Prostate gland (tissue), 2 donors: Measurements from ENCODE around the gene BTG1.

Experiments used
- POLR2A ChIP-seq: fragments of 450-650 bp; IDR thresholded peaks from one replicate; pipeline ENCODE4 v1.6.1; 2016; ENCODE audit warnings: antibody characterized with exemption, mild to moderate bottlenecking
- TF ChIP-seq, protein P1 (sequence below), 4 experiments: fragments of 200-600 bp in 2 of 4; fragments of 450-650 bp in 2 of 4; sonication (generic) in 2 of 4; IDR thresholded peaks; 1 replicate in 3 of 4; 2 replicates in 1 of 4; pipeline ENCODE4 v1.5.1; 2016 to 2019; ENCODE audit warnings: antibody characterized with exemption in 4 of 4, mild to moderate bottlenecking in 2 of 4, moderate library complexity in 2 of 4

DNA sequence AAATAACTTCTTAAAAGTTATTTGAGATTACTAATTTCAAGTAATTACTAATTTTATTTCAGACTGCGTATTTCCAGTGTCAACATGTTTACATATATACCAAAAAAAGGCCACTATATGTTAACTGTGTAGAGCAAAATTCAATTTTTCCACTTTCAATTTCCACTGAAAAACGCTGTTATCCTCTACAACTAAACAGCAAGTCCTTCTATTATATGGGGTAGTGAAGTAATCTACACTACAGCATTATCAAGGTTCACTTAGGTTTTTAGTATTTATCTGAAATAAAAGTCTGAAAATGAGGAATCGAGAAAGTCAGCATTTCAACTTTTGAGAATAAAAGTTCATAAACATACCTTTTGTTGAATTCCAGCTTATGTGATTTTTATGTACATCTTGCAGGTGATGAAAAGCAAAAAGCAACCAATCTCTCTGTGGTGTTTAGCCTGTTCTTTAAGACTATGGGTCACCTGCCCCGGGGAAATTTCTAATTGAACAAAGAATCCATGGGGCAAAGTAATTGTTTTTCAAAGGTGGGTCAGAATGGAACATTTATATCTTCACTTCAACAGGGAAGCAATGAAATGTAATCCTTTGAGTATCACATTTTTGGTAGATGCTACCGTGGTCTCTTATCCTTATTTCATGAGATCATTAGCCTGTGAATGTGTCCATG lies 3.3 kb downstream of the BTG1 start:
- TF ChIP-seq, protein P1, sequence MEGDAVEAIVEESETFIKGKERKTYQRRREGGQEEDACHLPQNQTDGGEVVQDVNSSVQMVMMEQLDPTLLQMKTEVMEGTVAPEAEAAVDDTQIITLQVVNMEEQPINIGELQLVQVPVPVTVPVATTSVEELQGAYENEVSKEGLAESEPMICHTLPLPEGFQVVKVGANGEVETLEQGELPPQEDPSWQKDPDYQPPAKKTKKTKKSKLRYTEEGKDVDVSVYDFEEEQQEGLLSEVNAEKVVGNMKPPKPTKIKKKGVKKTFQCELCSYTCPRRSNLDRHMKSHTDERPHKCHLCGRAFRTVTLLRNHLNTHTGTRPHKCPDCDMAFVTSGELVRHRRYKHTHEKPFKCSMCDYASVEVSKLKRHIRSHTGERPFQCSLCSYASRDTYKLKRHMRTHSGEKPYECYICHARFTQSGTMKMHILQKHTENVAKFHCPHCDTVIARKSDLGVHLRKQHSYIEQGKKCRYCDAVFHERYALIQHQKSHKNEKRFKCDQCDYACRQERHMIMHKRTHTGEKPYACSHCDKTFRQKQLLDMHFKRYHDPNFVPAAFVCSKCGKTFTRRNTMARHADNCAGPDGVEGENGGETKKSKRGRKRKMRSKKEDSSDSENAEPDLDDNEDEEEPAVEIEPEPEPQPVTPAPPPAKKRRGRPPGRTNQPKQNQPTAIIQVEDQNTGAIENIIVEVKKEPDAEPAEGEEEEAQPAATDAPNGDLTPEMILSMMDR (IDR thresholded peaks at IDR 0.05) = no peak
- TF ChIP-seq POLR2A = no peak
